Endodermal cell (in vitro differentiated cells): ENCODE results near the gene HOXC9. TPM values are rescaled to one million over a fixed set of nuclear protein-coding genes. Genes with fewer than 3 reads are reported as not detected.

Experiments
- DNase-seq: peaks from one replicate; pipeline ENCODE4 v3.0.0-alpha.2; 2017
- H3K27ac ChIP-seq: 2 replicates; pipeline ENCODE4 v1.5.1; 2013; ENCODE audit warnings: mild to moderate bottlenecking, low read depth, low read length, moderate library complexity
- H3K27me3 ChIP-seq: 2 replicates; pipeline ENCODE4 v1.6.1; 2013; ENCODE audit warnings: mild to moderate bottlenecking, low read length, moderate library complexity; ENCODE audit not compliant: insufficient read depth, control insufficient read depth, poor library complexity, severe bottlenecking
- H3K36me3 ChIP-seq: 2 replicates; pipeline ENCODE4 v1.7.0; 2013; ENCODE audit warnings: mild to moderate bottlenecking, low read length, moderate library complexity; ENCODE audit not compliant: control insufficient read depth, insufficient read depth
- H3K4me1 ChIP-seq: one replicate; pipeline ENCODE4 v1.7.0; 2013; ENCODE audit warnings: low read length; ENCODE audit not compliant: control insufficient read depth, insufficient read depth
- H3K4me3 ChIP-seq: 2 replicates; pipeline ENCODE4 v1.5.1; 2013; ENCODE audit warnings: mild to moderate bottlenecking, low read length, moderate library complexity
- H3K9ac ChIP-seq: 2 replicates; pipeline ENCODE4 v1.6.1; 2013; ENCODE audit warnings: mild to moderate bottlenecking, low read length, moderate library complexity; ENCODE audit not compliant: poor library complexity, severe bottlenecking; ENCODE audit errors: extremely low read depth
- H3K9me3 ChIP-seq: 2 replicates; pipeline ENCODE4 v1.6.1; 2013; ENCODE audit warnings: mild to moderate bottlenecking, low read length, moderate library complexity; ENCODE audit not compliant: control insufficient read depth
- H3K27ac Mint-ChIP-seq: 2 replicates; pipeline ENCODE4 v1.8.0; 2020; ENCODE audit warnings: mixed read lengths
- H3K27me3 Mint-ChIP-seq: 2 replicates; pipeline ENCODE4 v1.8.0; 2021; ENCODE audit warnings: mild to moderate bottlenecking, mixed read lengths; ENCODE audit not compliant: insufficient read depth
- H3K36me3 Mint-ChIP-seq: 2 replicates; pipeline ENCODE4 v1.8.0; 2020; ENCODE audit warnings: low read depth, mixed read lengths
- H3K4me1 Mint-ChIP-seq: 2 replicates; pipeline ENCODE4 v1.8.0; 2020; ENCODE audit warnings: mixed read lengths
- H3K4me3 Mint-ChIP-seq: 2 replicates; pipeline ENCODE4 v1.8.0; 2020; ENCODE audit warnings: mild to moderate bottlenecking, moderate library complexity, mixed read lengths
- H3K9me3 Mint-ChIP-seq: 2 replicates; pipeline ENCODE4 v1.8.0; 2020; ENCODE audit warnings: mild to moderate bottlenecking, mixed read lengths
- CTCF ChIP-seq: fragments of 200-600 bp; sonication (generic); conservative IDR thresholded peaks from 2 replicates; pipeline ENCODE4 v1.5.0; 2021; ENCODE audit warnings: antibody characterized with exemption, mild to moderate bottlenecking
- WGBS, 2 experiments: methylation state at CpG; one replicate each; pipeline versions ENCODE4 v1.1.5 to v1.1.7; 2013; ENCODE audit warnings: missing lambda C conversion rate in 2 of 2, mixed read lengths in 1 of 2; ENCODE audit not compliant: insufficient coverage in 1 of 2, insufficient read length in 1 of 2; 5-methylcytosine and 5-hydroxymethylcytosine counted together
- total RNA-seq, 2 donors: library from RNA; stranded (reverse); fragmentation: NEBNext Ultra II Directional in 1 of 2; extraction: Animal tissue kit (Norgen Biotek cat#: 25700) in 1 of 2; gene quantifications; 2 replicates in 1 of 2; 3 replicates in 1 of 2; pipeline ENCODE4 v1.2.1, GENCODE V29; 2021

Gene HOXC9
- total RNA-seq, 2 donors from 2014 or later, result not detected

- 38% methylated on average over 7 of the region's 14 CpGs; no CpG with 5 or more reads in 1 of the 2 experiments for WGBS, 2 experiments
- no peak overlapping the region for H3K9ac ChIP-seq
- H3K4me1 ChIP-seq, result no peaks in the 10 kb centered on the region
- H3K4me3 Mint-ChIP-seq, result no peak overlapping the region
- no peaks in the 10 kb centered on the region for H3K4me1 Mint-ChIP-seq
- no peak for DNase-seq
- H3K36me3 Mint-ChIP-seq, result no peaks in the 10 kb centered on the region
- H3K9me3 Mint-ChIP-seq, result peaks cover 10% of the 10 kb centered on the region
- no peak overlapping the region for H3K27ac ChIP-seq
- H3K36me3 ChIP-seq, result no peaks in the 10 kb centered on the region
- H3K27ac Mint-ChIP-seq, result no peak overlapping the region
- no peak for TF ChIP-seq CTCF
- peaks cover 15% of the 10 kb centered on the region for H3K9me3 ChIP-seq
- H3K27me3 Mint-ChIP-seq, result peaks cover 97% of the 10 kb centered on the region
- H3K27me3 ChIP-seq, result peaks cover 100% of the 10 kb centered on the region
- H3K4me3 ChIP-seq, result no peak overlapping the region
Measured at GRCh38 chr12:54037360-54038283, 37.7 kb downstream of the HOXC9 start.

- peaks cover 9% of the 10 kb centered on the region for H3K9me3 Mint-ChIP-seq
- peaks cover 97% of the 10 kb centered on the region for H3K27me3 Mint-ChIP-seq
- Histone ChIP-seq H3K9me3 (peaks cover 10% of the 10 kb centered on the region), H3K9ac (no peak overlapping the region), H3K36me3 (no peaks in the 10 kb centered on the region), H3K27ac (no peak overlapping the region), H3K4me1 (no peaks in the 10 kb centered on the region), H3K27me3 (peaks cover 100% of the 10 kb centered on the region), H3K4me3 (no peak overlapping the region)
- no peak overlapping the region for H3K27ac Mint-ChIP-seq
- no peaks in the 10 kb centered on the region for H3K4me1 Mint-ChIP-seq
- WGBS, 2 experiments, result 43% methylated on average over 5 of the region's 5 CpGs; no CpG with 5 or more reads in 1 of the 2 experiments
- TF ChIP-seq CTCF, result no peak
- no peak overlapping the region for H3K4me3 Mint-ChIP-seq
- H3K36me3 Mint-ChIP-seq, result no peaks in the 10 kb centered on the region
- DNase-seq, result no peak
Measured at GRCh38 chr12:54038284-54038870, 38.4 kb downstream of the HOXC9 start.

- Histone ChIP-seq H3K27ac (no peak overlapping the region), H3K4me3 (no peak overlapping the region), H3K9me3 (peaks cover 10% of the 10 kb centered on the region), H3K9ac (no peak overlapping the region), H3K36me3 (no peaks in the 10 kb centered on the region), H3K27me3 (peaks cover 100% of the 10 kb centered on the region), H3K4me1 (no peaks in the 10 kb centered on the region)
- no peak for DNase-seq
- TF ChIP-seq CTCF, result no peak
- H3K4me3 Mint-ChIP-seq, result no peak overlapping the region
- H3K4me1 Mint-ChIP-seq, result no peaks in the 10 kb centered on the region
- no peaks in the 10 kb centered on the region for H3K36me3 Mint-ChIP-seq
- WGBS, 2 experiments, result 19 to 23% methylated on average over 8 to 9 of the region's 9 CpGs
- peaks cover 100% of the 10 kb centered on the region for H3K27me3 Mint-ChIP-seq
- peaks cover 9% of the 10 kb centered on the region for H3K9me3 Mint-ChIP-seq
- no peak overlapping the region for H3K27ac Mint-ChIP-seq
Measured at GRCh38 chr12:54038871-54039414, 39.0 kb downstream of the HOXC9 start.
